NCI-H1694 (cell line): Measurements from ENCODE around the gene PVR.
"Not testable (repeated sequence)": the region's sequence is repeated elsewhere in the genome, so short reads cannot be mapped to it uniquely, and the experiment has no call there.

Experiments used
- DNase-seq: peaks from one replicate; lab custom pipeline; 2025; lab: John Stamatoyannopoulos, UW

Gene PVR

GRCh38 chr19:44645407-44646048 lies 1.8 kb downstream of the PVR start:
- no peak for DNase-seq

GRCh38 chr19:44646049-44646416 lies 2.3 kb downstream of the PVR start:
- no peak for DNase-seq

DNA sequence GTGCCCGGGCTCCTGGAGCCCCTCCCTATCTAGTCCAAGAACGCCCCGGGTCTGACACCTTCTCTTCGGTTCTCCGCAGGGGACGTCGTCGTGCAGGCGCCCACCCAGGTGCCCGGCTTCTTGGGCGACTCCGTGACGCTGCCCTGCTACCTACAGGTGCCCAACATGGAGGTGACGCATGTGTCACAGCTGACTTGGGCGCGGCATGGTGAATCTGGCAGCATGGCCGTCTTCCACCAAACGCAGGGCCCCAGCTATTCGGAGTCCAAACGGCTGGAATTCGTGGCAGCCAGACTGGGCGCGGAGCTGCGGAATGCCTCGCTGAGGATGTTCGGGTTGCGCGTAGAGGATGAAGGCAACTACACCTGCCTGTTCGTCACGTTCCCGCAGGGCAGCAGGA lies 3.4 kb downstream of the PVR start:
- no peak for DNase-seq

DNA sequence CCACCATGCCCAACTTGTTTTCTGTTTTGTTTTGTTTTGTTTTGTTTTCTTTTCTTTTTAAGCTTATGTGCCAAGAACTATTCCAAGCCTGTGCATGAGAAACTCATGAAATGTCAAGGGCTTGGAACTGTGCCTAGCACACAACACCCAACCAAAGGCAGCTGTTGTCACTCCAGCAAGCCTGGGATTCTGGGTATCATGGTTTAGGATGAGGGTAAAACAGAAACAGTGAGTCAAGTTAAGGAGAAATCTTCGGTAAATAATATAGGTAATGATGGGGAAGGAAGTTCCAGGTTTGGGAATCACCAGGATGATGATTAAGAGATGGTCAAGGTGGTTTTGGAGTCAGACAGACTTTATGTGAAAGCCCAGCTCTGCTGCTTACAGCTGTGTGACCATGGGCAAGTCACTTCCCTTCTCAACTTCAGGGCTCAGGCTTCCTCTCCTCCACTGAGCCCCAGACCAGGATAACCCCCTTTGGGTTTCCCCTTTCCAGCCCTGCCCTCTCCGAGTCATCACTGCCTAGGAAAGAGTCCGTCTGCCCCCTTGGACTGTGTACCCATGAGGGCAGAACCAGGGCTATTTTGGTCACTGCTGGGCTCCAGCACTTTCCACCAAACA lies 5.0 kb downstream of the PVR start:
- no peak for DNase-seq

DNA sequence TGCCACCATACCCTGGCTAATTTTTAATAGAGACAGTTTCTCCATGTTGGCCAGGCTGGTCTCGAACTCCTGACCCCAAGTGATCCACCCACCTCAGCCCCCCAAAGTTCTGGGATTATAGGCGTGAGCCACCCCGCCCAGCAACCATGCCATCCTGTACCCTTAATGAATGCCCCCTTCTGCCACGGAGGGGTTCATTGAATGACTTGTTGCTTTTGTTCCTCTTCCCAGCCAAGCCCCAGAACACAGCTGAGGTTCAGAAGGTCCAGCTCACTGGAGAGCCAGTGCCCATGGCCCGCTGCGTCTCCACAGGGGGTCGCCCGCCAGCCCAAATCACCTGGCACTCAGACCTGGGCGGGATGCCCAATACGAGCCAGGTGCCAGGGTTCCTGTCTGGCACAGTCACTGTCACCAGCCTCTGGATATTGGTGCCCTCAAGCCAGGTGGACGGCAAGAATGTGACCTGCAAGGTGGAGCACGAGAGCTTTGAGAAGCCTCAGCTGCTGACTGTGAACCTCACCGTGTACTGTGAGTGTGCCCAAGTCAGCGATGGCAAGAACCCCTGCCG lies 6.0 kb downstream of the PVR start:
- DNase-seq = no peak

- DNase-seq = no peak
These were observed 9.6 kb downstream of the PVR start for GRCh38 chr19:44653343-44653742.

DNA sequence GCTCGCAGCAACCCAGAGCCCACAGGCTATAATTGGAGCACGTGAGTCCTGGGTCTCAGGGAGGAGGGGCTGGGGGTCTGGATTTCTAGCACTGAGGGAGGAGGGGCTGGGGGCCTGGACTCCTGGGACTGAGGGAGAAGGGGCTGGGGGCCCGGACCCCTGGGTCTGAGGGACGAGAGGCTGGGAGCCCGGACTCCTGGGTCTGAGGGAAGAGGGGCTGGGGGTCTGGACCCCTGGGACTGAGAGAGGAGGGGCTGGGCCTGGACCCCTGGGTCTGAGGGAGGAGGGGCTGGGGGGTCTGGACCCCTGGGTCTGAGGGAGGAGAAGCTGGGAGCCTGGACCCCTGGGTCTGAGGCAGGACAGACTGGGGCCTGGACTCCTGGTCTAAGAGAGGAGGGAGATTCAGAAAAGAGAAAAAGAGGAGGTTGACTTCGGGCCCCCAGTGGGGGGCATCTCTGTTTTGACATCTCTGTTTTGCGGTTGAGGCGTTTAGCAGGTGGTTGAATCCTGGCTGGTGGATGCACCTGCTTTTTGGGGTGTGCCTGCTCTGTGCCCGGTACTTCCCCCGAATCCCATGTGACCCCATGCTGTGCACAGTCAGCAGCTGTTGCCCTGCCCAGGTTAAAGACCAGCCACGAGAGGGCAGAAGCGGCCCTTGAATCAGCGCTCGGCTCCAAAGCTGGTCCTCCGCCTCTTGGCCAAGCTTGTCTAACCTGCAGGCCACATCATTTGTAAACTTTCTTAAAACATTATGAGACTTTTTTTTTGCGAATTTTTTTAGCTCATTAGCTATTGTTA lies 10.5 kb downstream of the PVR start:
- DNase-seq = no peak

DNA sequence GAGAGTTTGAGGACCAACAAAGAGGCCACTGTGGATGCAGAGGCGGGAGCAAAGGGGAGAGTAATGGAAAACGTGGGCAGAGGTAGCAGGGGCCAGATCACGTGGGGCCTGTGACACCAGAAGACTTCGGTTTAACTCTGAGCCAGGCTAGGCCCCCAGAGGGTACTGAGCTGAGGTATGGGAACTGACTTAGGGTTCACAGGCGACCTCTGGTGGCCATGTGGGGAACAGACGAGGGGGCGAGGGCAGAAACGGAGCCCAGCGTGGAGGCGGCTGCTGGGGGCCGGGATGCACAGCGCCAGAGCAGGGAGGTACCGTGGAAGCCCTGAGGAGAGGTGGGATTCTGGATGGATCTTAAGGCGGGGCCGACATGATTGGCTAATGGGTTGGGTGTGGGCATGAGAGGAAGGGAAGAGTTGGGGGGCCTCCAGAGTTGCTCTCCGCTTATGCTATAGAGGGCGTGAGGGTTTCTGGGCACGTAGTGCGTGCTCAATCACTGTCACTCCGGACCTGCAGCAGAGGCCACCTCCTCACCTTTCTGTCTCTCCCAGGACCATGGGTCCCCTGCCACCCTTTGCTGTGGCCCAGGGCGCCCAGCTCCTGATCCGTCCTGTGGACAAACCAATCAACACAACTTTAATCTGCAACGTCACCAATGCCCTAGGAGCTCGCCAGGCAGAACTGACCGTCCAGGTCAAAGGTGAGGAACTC lies 13.7 kb downstream of the PVR start:
- peak; percentile 26 for DNase-seq

GRCh38 chr19:44658069-44658733 lies 14.5 kb downstream of the PVR start:
- DNase-seq = no peak

DNA sequence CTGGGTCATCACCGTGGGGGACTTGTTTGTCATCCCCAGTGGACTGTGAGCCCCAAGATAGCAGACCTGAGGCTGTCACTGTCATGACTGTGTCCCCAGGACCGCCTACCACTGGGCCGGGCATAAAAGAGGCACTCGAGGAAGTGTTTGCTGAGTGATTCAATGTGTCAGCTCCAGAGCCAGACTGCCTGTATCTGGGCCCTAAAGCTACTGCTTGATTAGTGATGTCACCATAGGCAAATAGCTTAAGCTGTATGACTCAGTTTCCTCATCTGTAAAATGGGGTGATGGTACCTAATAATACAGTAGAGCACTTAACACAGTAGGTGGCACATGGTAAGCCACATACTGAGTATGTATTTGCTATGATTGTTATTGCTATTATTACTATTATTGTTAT lies 16.4 kb downstream of the PVR start:
- no peak for DNase-seq

DNA sequence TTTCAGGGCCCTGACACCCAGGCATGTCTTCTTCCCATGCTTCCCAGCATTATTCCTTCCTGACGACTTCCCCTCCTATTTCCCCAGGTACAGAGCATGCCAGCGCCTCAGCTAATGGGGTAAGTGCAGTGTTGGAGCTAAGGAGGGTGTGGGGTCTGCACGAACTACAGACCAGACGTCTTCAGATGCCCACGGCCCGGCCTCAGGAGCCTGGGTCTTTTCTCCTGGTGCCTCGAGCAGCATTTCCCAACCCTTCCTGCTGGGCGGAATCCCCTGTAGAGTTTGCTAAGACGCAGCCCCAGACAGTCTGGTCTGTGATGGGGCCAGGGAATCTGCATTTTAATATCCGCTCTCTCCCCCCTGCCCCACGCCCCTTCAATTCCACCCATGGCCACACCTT lies 17.5 kb downstream of the PVR start:
- DNase-seq = no peak

- DNase-seq = no peak
These were observed 18.2 kb downstream of the PVR start for GRCh38 chr19:44661904-44662303.

- no peak for DNase-seq
These were observed 19.1 kb downstream of the PVR start for GRCh38 chr19:44662691-44663385.

GRCh38 chr19:44663996-44664395 lies 20.3 kb downstream of the PVR start:
- DNase-seq = no peak

DNA sequence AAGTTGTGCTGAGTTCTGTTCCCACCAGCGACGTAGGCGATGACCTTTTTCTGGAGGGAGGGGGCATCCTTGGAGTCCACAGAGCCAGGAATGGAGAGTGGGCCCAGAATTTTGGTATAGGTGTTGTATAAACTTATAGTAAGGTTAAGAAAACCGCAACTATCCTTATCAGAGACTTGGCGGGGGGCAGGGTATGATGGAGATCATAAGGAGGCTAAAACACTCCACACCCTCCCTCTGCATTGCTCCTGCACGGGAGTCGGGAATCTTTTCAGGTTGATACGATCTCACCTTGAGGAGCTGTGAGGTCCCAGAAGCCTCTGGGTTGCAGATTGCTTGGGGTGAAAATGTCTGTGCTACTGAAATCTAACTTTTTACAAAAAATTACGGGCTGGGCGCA lies 21.3 kb downstream of the PVR start:
- no peak for DNase-seq

GRCh38 chr19:44666852-44667556 lies 23.3 kb downstream of the PVR start:
- DNase-seq = no peak

DNA sequence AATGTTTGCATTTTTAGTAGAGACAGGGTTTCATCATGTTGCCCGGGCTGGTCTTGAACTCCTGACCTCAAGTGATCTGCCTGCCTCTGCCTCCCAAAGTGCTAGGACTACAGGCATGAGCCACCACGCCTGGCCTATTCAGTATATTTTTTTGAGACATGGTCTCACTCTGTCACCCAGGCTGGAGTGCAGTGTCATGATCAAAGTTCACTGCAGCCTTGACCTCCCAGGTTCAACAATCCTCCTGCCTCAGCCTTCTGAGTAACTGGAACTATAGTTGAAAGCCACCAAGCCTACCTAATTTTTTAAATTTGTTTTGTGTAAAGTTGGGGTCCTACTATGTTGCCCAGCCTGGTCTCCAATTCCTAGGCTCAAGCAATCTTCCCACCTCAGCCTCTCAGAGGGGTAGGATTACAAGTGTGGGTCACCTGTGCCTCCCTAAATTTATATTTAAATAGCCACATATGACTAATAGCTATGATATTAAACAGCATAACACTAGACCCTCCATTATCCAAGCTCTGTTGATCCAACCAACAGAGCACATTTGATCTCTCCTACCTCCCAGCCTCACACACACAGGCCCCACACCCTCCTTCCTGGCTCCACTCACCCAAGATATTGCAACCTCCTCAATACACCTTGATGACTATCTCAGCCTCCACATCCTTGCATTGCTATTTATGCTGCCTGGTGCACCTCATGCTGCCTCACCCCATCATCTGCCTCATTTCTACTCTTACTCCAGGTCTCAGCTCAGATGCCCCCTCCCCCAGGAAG lies 25.5 kb downstream of the PVR start:
- DNase-seq = no peak

DNA sequence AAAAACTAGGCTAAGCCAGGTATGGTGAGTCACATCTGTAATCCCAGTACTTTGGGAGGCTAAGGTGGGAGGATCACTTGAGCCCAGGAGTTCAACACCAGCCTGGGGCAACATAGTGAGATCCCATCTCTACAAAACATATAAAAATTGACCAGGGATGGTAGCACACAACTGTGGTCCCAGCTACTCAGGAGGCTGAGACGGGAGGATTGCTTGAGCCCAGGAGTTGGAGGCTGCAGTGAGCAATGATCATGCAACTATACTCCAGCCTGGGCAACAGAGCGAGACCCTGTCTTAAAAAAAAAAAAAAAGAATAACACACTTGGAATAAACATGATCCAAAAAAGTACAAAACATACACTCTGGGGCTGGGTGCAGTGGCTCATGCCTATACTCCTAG lies 26.3 kb downstream of the PVR start:
- not testable (repeated sequence) for DNase-seq

GRCh38 chr19:44671400-44671799 lies 27.7 kb downstream of the PVR start, which contains the start of gene CEACAM19:
Gene CEACAM19, plus strand, starts transcription at chr19:44671482. Its CDS starts 450 bp downstream, at chr19:44671932.
- DNase-seq = no peak

DNA sequence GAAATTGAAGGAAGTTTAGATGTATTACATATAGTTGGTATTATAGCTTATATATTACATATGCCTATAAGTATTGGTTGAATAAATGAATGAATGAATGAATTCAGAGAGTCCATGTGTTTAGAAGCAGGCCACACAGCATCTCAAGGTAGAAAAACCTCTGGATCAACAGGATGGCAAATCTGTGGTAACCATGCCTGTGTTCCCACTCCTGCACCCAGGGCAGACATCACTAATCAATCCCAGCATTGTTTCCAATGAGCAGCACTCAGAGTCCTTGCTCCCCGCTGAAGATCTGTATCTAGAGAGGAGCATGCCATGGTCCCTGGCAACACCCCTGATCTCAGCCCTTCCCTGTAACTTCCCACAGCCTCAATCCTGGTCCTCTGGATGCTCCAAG lies 28.5 kb downstream of the PVR start:
- no peak for DNase-seq
